Mammary microvascular endothelial cell (primary cell): ENCODE measurements around the gene USH1G. TPM values are rescaled to one million over a fixed set of nuclear protein-coding genes. Genes with fewer than 3 reads are reported as not detected.

Experiments used
- total RNA-seq: library from RNA; depleted of rRNA; stranded (reverse); fragments of >200 nt; gene quantifications from 2 replicates; pipeline ENCODE4 v1.2.3, GENCODE V29; 2015

USH1G gene
- total RNA-seq, result not detected in 2 replicates

GRCh38 chr17:74922694-74923537 is at the start of gene USH1G:
Gene USH1G, minus strand, starts transcription at chr17:74923255. Its CDS starts 182 bp downstream, at chr17:74923073.

GRCh38 chr17:74972107-74972972 is 49.3 kb upstream of the USH1G start, which contains the start of gene HID1:
Gene HID1, minus strand, starts transcription at chr17:74972759. Its CDS starts 103 bp downstream, at chr17:74972656.

GRCh38 chr17:74935585-74936469 is 12.8 kb upstream of the USH1G start, which contains the start of gene OTOP3:
Gene OTOP3, plus strand, starts transcription at chr17:74935898. Its CDS starts 24 bp downstream, at chr17:74935922.

GRCh38 chr17:74924250-74924948 is 1.3 kb upstream of the USH1G start, which contains the start of gene OTOP2:
Gene OTOP2, plus strand, starts transcription at chr17:74924273. Its CDS starts 360 bp downstream, at chr17:74924633.

GRCh38 chr17:74892974-74893911 is 29.8 kb downstream of the USH1G start, which contains the start of gene FADS6:
Gene FADS6, minus strand, starts transcription at chr17:74893633. Its CDS starts 38 bp downstream, at chr17:74893595.

GRCh38 chr17:74872313-74873036 is 50.6 kb downstream of the USH1G start, which contains the start of gene FDXR:
Gene FDXR, minus strand, starts transcription at chr17:74872994. Its CDS starts 50 bp downstream, at chr17:74872944.

Other genes with a start within 250 kb of the USH1G start
- gene CD300LF, start 210.3 kb downstream of the USH1G start, total RNA-seq, result not detected in 2 replicates
- 0.40 and 0.44 TPM in 2 replicates for gene RAB37, start 186.0 kb downstream of the USH1G start, total RNA-seq
- gene NHERF1, start 174.6 kb downstream of the USH1G start, total RNA-seq, result 25.1 and 27.2 TPM in 2 replicates
- 15.7 and 22.2 TPM in 2 replicates for gene NAT9, start 146.9 kb downstream of the USH1G start, total RNA-seq
- gene GRIN2C, start 63.4 kb downstream of the USH1G start, total RNA-seq, result not detected in 2 replicates
- 74.3 and 79.2 TPM in 2 replicates for gene FDXR, start 50.3 kb downstream of the USH1G start, total RNA-seq
- not detected in 2 replicates for gene FADS6, start 29.6 kb downstream of the USH1G start, total RNA-seq
- gene OTOP2, start 1.0 kb upstream of the USH1G start, total RNA-seq, result not detected in 2 replicates
- gene OTOP3, start 12.6 kb upstream of the USH1G start, total RNA-seq, result not detected in 2 replicates
- gene HID1, start 49.5 kb upstream of the USH1G start, total RNA-seq, result 14.3 and 15.5 TPM in 2 replicates
- 34.8 and 37.3 TPM in 2 replicates for gene CDR2L, start 64.4 kb upstream of the USH1G start, total RNA-seq
- 85.4 and 109 TPM in 2 replicates for gene MRPL58, start 89.4 kb upstream of the USH1G start, total RNA-seq
- gene ATP5PD, start 123.7 kb upstream of the USH1G start, total RNA-seq, result 191 and 298 TPM in 2 replicates
- gene KCTD2, start 124.0 kb upstream of the USH1G start, total RNA-seq, result 15.0 and 19.5 TPM in 2 replicates
- gene SLC16A5, start 164.7 kb upstream of the USH1G start, total RNA-seq, result 4.7 and 6.0 TPM in 2 replicates
- 6.3 and 7.8 TPM in 2 replicates for gene ARMC7, start 186.7 kb upstream of the USH1G start, total RNA-seq
- gene NT5C, start 208.5 kb upstream of the USH1G start, total RNA-seq, result 60.8 and 62.7 TPM in 2 replicates
- gene JPT1, start 231.3 kb upstream of the USH1G start, total RNA-seq, result 273 and 396 TPM in 2 replicates